GM19372 (cell line): ENCODE results near the gene NXPE2.
"Not testable (repeated sequence)": the region's sequence is repeated elsewhere in the genome, so short reads cannot be mapped to it uniquely, and the experiment has no call there.

Experiments
- ATAC-seq: cut with Tn5 transposase; IDR thresholded peaks from one replicate; pipeline ENCODE4 v1.9.1; 2021; ENCODE audit warnings: mild to moderate bottlenecking, low read depth, moderate library complexity; ENCODE audit not compliant: unreplicated experiment

Gene NXPE2

DNA sequence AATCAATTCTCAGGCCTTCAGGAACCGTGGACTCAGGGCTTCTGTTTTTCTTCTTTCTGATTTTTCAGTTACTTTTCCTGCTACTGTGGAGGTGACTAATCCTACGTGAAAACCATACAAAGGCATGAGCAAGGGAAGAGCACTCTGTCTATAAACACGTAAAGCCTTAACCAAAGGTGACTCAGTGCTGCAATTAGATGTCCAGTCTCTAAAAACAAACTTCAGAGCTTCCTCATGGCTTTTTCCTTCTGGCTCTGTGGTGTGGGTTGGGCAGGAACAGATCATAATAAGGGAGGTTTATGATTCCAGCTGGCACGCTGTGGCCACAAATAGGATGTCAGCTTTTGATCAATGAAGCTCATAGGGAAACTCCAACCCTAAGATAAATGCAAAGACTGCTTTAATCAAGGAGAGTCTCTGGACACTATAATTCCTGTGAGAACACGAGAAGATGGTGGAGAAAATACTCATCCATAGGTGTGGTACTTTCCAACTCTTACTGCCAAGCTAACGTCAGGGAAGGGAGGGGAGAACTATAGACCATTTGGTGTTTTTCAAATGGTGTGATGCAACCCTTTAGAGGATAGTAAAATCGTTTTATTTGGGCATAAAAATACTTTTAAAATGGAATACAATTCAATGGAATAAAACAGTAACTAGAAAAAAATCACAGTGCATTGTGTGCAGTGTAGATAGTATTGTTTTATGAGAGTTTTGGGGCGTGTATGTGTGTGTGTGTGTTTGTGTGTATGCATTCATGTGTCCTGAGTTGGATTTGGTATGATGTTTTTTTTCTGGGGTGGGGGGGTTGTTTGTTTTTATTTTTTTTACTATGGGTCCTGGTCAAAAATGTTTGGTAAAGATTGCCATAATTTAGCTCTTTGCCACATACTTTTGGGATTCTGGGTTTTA lies at the start of gene NXPE2:
NXPE2 (plus strand) TSS at position 403 of the 912 bp plus-strand sequence; CDS start at position 452, 49 bp downstream.
- no peak for ATAC-seq

DNA sequence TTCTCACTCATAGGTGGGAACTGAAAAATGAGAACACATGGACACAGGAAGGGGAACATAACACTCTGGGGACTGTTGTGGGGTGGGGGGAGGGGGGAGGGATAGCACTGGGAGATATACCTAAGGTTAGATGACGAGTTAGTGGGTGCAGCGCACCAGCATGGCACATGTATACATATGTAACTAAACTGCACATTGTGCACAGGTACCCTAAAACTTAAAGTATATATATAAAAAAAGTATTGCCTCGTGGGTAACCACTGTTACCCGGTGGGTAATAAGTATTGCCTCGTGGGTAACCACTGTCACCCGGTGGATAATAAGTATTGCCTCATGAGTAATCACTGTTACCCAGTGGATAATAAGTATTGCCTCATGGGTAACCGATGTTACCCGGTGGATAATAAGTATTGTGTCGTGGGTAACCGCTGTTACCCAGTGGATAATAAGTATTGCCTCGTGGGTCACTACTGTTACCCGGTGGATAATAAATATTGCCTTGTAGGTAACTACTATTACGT lies 46.8 kb upstream of the NXPE2 start:
- ATAC-seq, result not testable (repeated sequence)

GRCh38 chr11:114639440-114639839 lies 38.9 kb upstream of the NXPE2 start:
- ATAC-seq, result not testable (repeated sequence)

- no peak for ATAC-seq
Measured at GRCh38 chr11:114650661-114651060, 27.7 kb upstream of the NXPE2 start.

DNA sequence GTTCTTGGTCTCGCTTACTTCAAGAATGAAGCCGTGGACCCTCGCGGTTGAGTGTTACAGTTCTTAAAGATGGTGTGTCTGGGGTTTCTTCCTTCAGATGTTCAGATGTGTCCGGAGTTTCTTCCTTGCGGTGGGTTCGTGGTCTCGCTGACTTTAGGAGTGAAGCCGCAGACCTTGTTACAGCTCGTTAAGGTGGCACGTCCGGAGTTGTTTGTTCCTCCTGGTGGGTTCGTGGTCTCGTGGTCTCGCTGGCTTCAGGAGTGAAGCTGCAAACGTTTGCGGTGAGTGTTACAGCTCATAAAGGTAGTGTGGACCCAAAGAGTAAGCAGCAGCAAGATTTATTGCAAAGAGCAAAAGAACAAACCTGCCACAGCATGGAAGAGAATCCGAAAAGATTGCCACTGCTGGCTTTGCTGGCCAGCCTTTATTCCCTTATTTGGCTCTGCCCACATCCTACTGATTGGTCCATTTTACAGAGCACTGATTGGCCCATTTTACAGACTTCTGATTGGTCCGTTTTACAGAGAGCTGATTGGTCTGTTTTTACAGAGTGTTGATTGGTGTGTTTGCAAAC lies 27.1 kb upstream of the NXPE2 start:
- no peak for ATAC-seq

- ATAC-seq, result no peak
Measured at GRCh38 chr11:114653148-114653547, 25.2 kb upstream of the NXPE2 start.

GRCh38 chr11:114664641-114665040 lies 13.7 kb upstream of the NXPE2 start:
- ATAC-seq, result no peak

DNA sequence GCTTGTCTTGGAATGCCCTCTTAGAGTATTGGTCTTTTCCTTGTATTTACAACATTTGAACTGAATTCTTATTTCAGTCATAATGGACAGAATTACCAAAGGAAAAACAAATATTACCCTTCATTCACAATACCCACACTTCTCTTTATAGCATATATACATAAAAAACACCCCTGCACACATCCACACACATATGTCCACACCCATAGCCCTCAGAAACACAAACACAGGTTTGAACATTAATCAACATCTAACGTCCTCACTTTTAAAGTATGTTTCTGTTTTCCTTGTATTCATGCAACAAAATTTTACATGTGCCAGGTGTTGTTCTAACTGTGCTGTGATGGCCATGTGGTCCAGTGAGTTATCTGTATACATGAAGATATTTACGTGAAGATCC lies 11.6 kb upstream of the NXPE2 start:
- no peak for ATAC-seq

GRCh38 chr11:114668109-114668508 lies 10.2 kb upstream of the NXPE2 start:
- no peak for ATAC-seq

DNA sequence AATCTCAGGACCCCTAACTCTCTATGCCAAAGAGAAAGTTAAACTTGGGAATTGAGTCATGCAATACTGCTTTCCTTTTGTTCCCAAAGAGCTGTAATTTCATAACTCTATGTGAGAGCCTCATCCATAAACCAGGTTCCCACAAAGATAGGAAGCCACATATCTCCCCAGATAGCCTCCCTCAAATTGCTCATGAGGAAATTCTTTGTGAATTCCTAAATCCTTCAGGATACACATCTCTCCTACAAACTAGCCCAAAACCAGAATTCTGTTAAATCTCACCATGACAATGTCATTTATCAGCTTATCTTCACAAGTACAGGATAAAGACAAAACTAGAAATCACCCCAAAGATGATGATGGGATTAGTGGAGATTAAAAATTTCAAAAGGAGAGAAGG lies 4.7 kb upstream of the NXPE2 start:
- ATAC-seq, result no peak

DNA sequence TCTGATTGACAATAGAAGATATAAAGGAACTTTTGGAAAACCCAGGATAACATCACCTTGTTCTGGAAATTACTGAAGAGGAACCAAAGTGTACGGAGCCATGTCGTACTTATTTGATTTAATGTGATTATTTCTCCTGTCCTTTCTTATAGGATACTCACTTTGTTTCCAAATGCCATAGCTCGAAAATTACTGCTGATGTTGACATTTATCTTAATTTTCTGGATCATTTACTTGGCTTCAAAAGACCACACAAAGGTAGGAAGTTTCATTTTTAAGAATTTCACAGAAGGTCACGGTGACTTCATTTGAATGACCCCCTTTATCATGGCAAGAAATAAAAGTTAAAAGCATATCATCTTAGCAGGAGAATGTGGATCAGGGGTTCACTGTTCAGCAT lies 1.2 kb downstream of the NXPE2 start:
- no peak for ATAC-seq

- ATAC-seq, result no peak
Measured at GRCh38 chr11:114683007-114683406, 4.7 kb downstream of the NXPE2 start.

- ATAC-seq, result no peak
Measured at GRCh38 chr11:114684636-114685035, 6.3 kb downstream of the NXPE2 start.

GRCh38 chr11:114685097-114685496 lies 6.8 kb downstream of the NXPE2 start:
- ATAC-seq, result no peak

DNA sequence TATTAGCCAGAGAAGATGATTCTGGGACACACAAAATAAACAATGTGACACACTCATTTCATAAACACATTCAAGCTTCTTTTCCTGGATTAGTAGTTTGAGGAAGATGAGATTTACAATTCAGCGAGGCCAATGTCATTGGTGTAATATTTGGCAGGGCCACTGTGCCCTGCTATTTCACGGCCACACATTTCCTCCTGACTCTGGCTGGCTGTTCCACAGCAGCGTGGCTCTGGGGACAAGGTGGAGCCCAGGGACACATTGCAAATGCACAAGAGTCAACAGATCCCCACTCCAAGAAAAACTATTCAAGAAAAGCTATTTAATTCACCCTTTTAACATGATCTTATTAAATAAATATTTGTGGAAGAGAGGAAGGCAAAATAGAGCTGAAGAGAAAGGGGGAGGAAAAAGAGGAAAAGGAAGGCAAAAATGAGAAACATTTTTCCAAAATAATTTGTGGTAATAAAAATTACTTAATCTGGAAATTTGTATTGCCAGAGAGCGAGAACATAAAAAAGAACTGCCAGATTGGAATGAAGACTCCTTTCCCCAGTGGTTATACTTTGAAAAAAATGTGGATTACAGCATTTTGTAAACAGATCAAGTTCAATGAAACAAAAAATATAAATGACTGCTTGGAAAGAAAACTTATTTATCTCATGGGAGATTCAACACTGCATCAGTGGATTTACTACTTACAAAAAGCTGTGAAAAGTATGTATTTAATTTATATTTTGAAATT lies 27.1 kb downstream of the NXPE2 start:
- ATAC-seq, result no peak

DNA sequence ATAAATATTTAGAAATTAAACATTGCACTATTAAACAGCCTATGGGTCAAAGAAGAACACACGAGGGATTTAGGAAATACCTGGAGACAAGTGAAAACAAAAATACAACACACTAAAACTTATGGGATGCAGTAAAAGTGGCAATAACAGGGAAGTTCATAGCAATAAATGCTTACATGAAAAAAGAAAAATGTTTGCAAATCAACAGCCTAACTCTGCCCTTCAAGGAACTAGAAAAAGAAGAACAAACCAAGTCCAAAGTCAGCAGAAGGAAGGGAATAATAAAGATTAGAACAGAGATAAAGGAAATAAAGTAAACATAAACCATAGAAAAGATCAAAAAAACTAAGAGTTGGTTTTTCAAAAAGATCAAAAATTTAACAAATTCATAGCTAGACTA lies 31.6 kb downstream of the NXPE2 start:
- ATAC-seq, result no peak

GRCh38 chr11:114713756-114714155 lies 35.4 kb downstream of the NXPE2 start:
- no peak for ATAC-seq

- ATAC-seq, result no peak
Measured at GRCh38 chr11:114719562-114719961, 41.2 kb downstream of the NXPE2 start.

GRCh38 chr11:114724916-114725524 lies 46.7 kb downstream of the NXPE2 start:
- ATAC-seq, result no peak

GRCh38 chr11:114725623-114726022 lies 47.3 kb downstream of the NXPE2 start:
- ATAC-seq, result no peak

DNA sequence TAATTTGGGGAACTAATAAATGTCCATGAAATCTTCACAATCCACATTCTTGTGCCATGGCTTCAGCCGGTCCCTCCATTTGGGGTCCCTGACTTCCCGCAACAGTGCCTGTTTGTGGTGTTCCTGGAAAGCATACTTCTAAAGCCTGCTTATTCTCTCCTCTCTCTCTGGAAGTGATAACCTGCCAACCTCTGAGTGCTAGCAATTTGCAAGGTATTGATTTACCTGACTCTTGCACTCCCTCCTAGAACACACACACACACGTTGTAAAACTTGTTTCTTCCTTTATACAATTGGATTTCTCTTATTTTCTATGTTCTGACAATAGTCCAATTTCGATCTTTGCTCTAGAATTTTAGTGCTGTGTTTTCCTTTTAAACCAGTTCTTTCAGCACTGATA lies 58.5 kb downstream of the NXPE2 start:
- no peak for ATAC-seq
